NB4 (cell line): ENCODE data around the gene CCL11.

Experiments
- DNase-seq: peaks from one replicate; pipeline ENCODE4 v3.0.0; 2010; ENCODE audit warnings: low read depth
- H3K4me3 ChIP-seq: one replicate; pipeline ENCODE4 v1.5.1; 2011; ENCODE audit warnings: mild to moderate bottlenecking, low read depth, low read length, moderate library complexity
- CTCF ChIP-seq: IDR thresholded peaks from one replicate; pipeline ENCODE4 v1.5.1; 2012; ENCODE audit warnings: low read depth, low read length
- MAX ChIP-seq: IDR thresholded peaks from 2 replicates; pipeline ENCODE4 v1.6.1; 2011; ENCODE audit warnings: low read depth, low read length
- MYC ChIP-seq: IDR thresholded peaks from 2 replicates; pipeline ENCODE4 v1.6.1; 2011; ENCODE audit warnings: low read depth, low read length
- POLR2A ChIP-seq: IDR thresholded peaks from 2 replicates; pipeline ENCODE4 v1.6.1; 2011; ENCODE audit warnings: mild to moderate bottlenecking; ENCODE audit not compliant: insufficient read length; ENCODE audit errors: extremely low read depth

CCL11 gene

GRCh38 chr17:34245351-34245905, 40.1 kb upstream of the CCL11 start:
- no peak overlapping the region for H3K4me3 ChIP-seq
- no peak for DNase-seq
- TF ChIP-seq CTCF (no peak), MAX (no peak), POLR2A (no peak), MYC (no peak)

- DNase-seq: peak; percentile 92
- TF ChIP-seq MYC (no peak), MAX (peak; percentile 39)
- H3K4me3 ChIP-seq: no peak overlapping the region
Measured at GRCh38 chr17:34246446-34246845, 39.1 kb upstream of the CCL11 start.

- TF ChIP-seq POLR2A (no peak), MAX (no peak), CTCF (no peak), MYC (no peak)
Measured at GRCh38 chr17:34246881-34247280, 38.7 kb upstream of the CCL11 start.

GRCh38 chr17:34248511-34249024, 37.0 kb upstream of the CCL11 start:
- TF ChIP-seq CTCF (no peak), MAX (peak; percentile 76), MYC (peak; percentile 80)
- H3K4me3 ChIP-seq: no peak overlapping the region
- peak; percentile 88 for DNase-seq

More at GRCh38 chr17:34246881-34247280, 38.7 kb upstream of the CCL11 start:
- DNase-seq: peak; percentile 45
- no peak overlapping the region for H3K4me3 ChIP-seq

GRCh38 chr17:34249061-34249460, 36.5 kb upstream of the CCL11 start:
- H3K4me3 ChIP-seq: no peak overlapping the region
- DNase-seq: peak; percentile 32
- TF ChIP-seq MYC (no peak), MAX (no peak), CTCF (no peak), POLR2A (no peak)

- peak; percentile 24 for DNase-seq
- no peak overlapping the region for H3K4me3 ChIP-seq
- TF ChIP-seq MYC (no peak), MAX (no peak), POLR2A (no peak), CTCF (no peak)
Measured at GRCh38 chr17:34249478-34249877, 36.1 kb upstream of the CCL11 start.
